ENCODE measurements around the gene ZNF644. TPM values are rescaled to one million over a fixed set of nuclear protein-coding genes. Genes with fewer than 3 reads are reported as not detected.
"Not testable (repeated sequence)": the region's sequence is repeated elsewhere in the genome, so short reads cannot be mapped to it uniquely, and the experiment has no call there.

The ZNF644 gene
- 53.1 and 59.8 TPM in 2 replicates for total RNA-seq (2014; rRNA removed; shearing (Covaris generic))

DNA sequence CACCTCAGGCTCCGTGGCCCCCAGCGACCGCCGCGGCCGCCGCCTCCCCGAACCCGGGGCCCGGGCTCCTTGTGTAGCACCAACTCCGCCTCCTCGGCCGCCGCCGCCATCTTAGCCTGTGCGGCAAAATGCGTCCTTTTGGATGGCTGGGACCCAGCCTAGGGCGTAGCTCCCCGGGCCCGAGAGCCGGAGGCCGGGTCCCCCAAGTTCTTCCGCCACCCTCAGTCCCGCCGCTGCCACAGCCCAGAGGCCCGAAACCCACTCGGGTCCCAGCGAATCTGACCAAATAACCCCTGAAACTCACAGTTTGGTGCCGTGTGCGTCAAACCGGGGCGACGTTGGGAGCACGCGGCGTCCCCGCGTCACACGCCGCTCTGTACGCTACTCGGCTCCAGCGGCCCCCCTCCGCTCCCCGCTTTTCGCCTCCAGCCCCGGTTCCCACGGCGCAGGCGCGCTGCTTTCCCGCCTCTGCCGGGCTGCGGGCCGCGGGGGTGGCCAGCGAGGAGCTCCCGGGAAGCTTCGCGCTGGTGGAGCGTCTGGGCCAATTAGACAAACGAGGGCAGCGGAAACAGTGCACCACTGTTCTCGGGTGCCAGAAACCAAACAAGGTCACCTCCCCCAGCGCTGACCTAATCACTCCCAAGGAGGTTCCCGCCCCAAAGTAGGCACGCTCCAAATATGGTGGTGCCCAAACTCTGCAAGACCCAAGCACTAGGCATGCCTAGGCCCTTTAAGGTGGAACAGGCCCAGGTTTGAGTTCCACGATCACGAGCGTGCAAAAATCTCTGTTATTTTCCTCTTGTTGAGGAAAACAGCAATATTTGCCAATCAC is at the start of gene ZNF644:
ZNF644 (minus strand) TSS at position 350 of the 832 bp plus-strand sequence. CDS start 39,682 bp downstream, outside the sequence.
- peak; percentile 96 for DNase-seq (ENCODE audit: low read depth)

DNA sequence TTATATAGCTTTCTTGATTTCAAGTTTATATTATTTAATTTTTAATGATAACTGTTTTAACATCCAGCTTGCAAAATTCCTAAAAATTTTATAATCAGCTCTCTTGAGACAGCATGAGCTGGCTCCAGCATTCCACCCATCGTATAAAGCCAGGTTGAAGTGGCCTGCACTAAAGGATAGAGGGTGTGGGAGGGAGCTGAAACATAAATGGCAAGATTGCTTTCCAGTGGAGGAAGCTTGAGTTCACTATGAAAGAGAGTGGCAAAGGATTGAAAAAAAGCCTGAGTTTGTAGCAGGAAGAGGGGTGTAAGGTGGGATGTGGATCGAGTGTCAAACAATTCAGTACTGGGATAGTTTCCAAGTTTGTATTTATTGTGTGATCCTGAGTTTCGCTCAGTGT is 48.5 kb upstream of the ZNF644 start:
- no peak for DNase-seq (ENCODE audit: low read depth)

DNA sequence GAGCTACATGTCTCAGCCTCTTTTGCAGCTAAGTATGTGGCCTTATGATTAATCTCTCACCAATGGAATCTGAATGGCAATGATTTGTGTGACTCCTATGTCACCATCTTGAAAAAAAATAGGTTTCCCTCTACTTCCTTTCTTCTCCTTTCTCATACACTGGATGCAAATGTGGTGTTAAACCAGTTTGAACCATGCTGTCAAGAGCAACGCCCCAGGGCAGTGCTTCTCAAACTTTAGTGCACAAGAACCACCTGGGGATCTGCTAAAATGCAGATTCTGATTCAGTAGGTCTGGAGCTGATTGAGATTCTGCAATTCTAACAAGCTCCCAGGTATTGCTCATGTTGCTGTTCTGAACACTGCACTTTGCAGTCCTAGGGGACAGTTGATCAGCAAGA is 44.7 kb upstream of the ZNF644 start:
- no peak for DNase-seq (ENCODE audit: low read depth)

DNA sequence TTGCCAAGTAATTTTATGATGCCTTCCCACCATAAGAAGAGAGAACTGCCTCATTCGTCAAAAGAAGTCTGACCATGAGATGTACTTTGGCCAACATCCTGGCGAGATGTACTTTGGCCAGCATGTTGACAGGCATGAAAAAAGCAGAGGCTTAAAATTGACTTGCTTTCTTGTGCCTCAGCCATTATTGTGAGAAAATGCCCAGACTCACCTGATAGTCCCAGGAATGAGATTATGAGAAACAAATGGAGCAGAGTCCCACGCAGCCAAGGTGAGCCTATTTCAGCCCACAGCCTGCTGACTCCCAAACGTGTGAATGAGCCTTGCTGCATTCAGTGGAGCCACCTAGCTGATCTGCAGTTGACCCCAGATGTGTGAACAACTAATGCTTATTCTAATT is 43.5 kb upstream of the ZNF644 start:
- DNase-seq (ENCODE audit: low read depth): no peak

DNA sequence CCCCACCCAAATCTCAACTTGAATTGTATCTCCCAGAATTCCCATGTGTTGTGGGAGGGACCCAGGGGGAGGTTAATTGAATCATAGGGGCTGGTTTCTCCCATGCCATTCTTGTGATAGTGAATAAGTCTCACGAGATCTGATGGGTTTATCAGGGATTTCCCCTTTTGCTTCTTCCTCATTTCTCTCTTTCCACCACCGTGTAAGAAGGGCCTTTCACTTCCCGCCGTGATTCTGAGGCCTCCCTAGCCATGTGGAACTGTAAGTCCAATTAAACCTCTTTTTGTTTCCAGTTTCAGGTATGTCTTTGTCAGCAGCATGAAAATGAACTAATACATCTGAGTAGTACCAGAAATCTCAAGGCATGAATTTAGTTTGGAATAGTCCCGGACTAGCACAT is 41.6 kb upstream of the ZNF644 start:
- DNase-seq (ENCODE audit: low read depth): not testable (repeated sequence)

GRCh38 chr1:91059157-91059556 is 37.3 kb upstream of the ZNF644 start:
- DNase-seq (ENCODE audit: low read depth): no peak

DNA sequence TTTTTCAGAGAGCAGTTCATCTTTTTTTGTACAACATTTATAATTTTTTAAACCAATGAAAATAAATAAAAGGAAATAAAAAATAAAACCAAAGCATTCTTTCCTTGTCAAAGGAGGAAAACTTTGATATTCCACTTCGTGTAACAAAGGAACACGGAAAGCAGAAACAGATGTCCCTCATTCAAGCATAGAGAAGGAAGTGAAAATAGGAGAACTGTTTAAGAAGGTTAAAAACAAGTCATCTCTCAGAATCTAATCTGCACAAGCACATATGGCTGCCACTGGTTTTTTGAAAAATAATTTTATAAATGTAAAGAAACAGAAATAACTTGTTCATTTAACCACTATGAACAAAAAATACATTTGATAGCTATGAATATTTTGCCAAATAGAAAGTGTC is 35.9 kb upstream of the ZNF644 start:
- no peak for DNase-seq (ENCODE audit: low read depth)

GRCh38 chr1:91054780-91055481 is 33.1 kb upstream of the ZNF644 start:
- DNase-seq (ENCODE audit: low read depth): peak; percentile 2

- no peak for DNase-seq (ENCODE audit: low read depth)
These were observed 31.8 kb upstream of the ZNF644 start for GRCh38 chr1:91053630-91054029.

GRCh38 chr1:91049551-91049950 is 27.7 kb upstream of the ZNF644 start:
- DNase-seq (ENCODE audit: low read depth): not testable (repeated sequence)

- DNase-seq (ENCODE audit: low read depth): no peak
These were observed 24.9 kb upstream of the ZNF644 start for GRCh38 chr1:91046766-91047165.

- DNase-seq (ENCODE audit: low read depth): no peak
These were observed 23.4 kb upstream of the ZNF644 start for GRCh38 chr1:91045284-91045683.

- not testable (repeated sequence) for DNase-seq (ENCODE audit: low read depth)
These were observed 22.9 kb upstream of the ZNF644 start for GRCh38 chr1:91044776-91045175.

DNA sequence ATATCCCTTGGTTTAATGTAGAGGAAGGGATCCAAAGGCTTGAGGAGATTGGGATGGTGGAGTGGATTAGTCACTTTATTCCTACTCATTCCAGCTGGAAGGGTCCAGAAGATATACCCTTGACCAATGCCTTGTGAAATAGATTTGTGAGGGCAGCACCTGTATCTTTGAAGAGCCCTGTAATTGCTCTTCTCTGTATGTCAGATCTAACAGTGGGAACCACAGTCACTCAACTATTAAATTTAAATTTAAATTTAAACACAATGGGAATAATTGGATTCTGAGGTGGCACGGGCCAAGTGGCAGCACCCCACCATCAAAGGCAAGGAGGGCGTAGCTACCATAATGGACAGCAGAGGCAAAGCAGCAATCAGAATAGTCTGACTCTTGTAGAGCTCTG is 20.5 kb upstream of the ZNF644 start:
- DNase-seq (ENCODE audit: low read depth): not testable (repeated sequence)

GRCh38 chr1:91038582-91038981 is 16.7 kb upstream of the ZNF644 start:
- no peak for DNase-seq (ENCODE audit: low read depth)

- DNase-seq (ENCODE audit: low read depth): no peak
These were observed 15.3 kb upstream of the ZNF644 start for GRCh38 chr1:91036894-91037829.

GRCh38 chr1:91032349-91032748 is 10.5 kb upstream of the ZNF644 start:
- DNase-seq (ENCODE audit: low read depth): no peak

DNA sequence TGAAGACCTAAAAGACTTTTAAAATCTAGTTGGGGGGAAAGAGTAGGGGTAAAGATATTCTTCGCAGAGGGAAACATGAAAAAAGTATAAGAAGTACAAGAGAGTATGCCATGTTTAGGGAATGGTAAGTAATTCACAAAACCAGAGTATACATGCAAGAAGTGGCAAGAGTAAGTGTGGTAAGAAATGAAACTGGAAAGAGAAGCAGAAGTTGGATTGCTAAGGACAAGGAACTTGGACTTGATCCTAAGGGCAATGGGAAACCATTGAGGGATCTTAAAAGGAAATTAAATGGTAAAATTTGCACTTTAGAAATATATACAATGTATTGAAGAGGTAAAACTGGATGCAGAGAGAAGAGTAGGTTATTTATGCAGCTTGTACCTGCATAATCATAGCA is 9.2 kb upstream of the ZNF644 start:
- no peak for DNase-seq (ENCODE audit: low read depth)

DNA sequence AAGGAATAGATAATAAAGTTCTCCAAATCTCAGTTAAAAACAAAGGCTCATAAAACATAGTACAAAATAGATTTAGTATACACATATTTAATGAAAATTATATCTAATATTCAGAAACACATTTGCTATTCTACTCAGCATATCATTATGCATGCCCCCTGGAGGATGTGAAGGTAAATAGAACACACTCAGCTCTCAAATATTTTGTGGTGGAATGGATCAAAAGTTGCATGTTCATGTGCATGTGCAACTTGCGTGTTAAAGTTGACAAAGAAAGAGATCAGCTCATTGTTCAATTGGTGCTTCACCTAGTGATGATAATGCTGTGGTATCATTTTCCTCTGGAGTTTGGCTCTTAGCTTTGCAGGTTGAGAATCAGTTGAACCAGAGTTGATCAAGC is 4.9 kb upstream of the ZNF644 start:
- peak; percentile 23 for DNase-seq (ENCODE audit: low read depth)

DNA sequence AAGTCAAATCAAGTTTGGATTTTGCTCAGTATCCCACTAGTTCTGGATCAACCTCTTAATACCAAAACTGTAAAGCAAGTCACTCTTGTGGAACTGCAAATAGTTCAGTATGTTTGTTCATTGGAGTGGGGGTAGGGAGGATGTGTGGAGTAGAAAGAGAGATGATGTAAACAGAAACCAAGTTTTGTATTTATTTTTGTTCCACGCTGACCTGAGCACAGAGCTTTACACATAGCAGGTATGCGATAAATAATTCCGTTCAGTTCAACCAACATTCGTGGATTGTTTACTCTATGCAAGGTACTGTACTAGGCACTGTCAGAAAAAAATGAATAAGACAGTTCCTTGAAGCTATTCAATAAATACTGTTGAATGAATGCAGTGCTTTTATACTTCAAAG is 4.5 kb upstream of the ZNF644 start:
- DNase-seq (ENCODE audit: low read depth): no peak

DNA sequence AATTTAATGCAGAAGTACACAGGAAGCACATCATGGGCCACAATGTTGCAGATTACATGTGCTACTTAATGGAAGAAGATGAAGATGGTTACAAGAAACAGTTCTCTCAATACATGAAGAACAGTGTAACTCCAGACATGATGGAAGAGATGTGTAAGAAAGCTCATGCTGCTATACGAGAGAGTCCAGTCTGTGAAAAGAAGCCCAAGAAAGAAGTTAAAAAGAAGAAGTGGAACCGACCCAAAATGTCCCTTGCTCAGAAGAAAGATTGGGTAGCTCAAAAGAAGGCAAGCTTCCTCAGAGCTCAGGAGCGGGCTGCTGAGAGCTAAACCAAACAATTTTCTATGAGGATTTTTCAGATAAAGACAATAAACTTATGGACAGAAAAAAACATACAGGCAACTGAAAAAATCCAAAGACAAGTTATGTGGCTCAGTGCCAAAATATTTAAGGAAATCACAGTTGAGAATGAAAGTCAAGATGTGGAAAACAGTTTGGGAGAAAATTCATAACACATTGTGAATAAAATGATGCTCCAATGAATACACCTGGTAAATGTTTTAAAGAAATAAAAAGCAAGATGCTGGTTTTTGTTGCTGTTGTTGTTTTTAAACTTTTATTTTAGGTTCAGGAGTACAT is 2.8 kb upstream of the ZNF644 start:
- DNase-seq (ENCODE audit: low read depth): no peak

Measured in RPMI7951 (cell line).